K562 (cell line): ENCODE measurements around the gene POLD4. TPM values are rescaled to one million over a fixed set of nuclear protein-coding genes. Genes with fewer than 3 reads are reported as not detected.
A peak's percentile ranks its signal among the peaks of the same experiment; 100 is the strongest.

Experiments used
- HDAC1 ChIP-seq, 2 experiments: fragments of 450-650 bp; IDR thresholded peaks; 2 replicates each; pipeline ENCODE4 v1.6.1; 2016 to 2017; ENCODE audit warnings: inconsistent platforms in 1 of 2, mild to moderate bottlenecking in 1 of 2, moderate library complexity in 1 of 2
- MAZ ChIP-seq, 2 experiments: fragments of 450-650 bp in 1 of 2; sonication (generic) in 1 of 2; formaldehyde crosslinking; IDR thresholded peaks in 1 of 2; conservative IDR thresholded peaks in 1 of 2; 2 replicates each; pipeline versions ENCODE4 v1.4.0 to v1.5.0; 2020; ENCODE audit warnings: mild to moderate bottlenecking in 1 of 2, missing genetic modification reagents in 1 of 2
- SMARCA4 ChIP-seq: fragments of 450-650 bp; IDR thresholded peaks from 2 replicates; pipeline ENCODE4 v1.6.1; 2016
- TAF15 ChIP-seq: fragments of 200-400 bp; formaldehyde crosslinking; IDR thresholded peaks from 2 replicates; pipeline ENCODE4 v1.6.1; 2017; ENCODE audit warnings: mild to moderate bottlenecking, low read depth, low read length, moderate library complexity
- XRCC5 ChIP-seq: fragments of 200-400 bp; formaldehyde crosslinking; IDR thresholded peaks from 2 replicates; pipeline ENCODE4 v1.6.1; 2017; ENCODE audit warnings: low read depth, mild to moderate bottlenecking, low read length
- polyA plus RNA-seq, 8 experiments: library from polyadenylated mRNA; depleted of rRNA in 4 of 8; stranded (reverse) in 5 of 8; unstranded in 3 of 8; fragments of >200 nt; fragmentation: Nextera tagmentation in 2 of 8; fragmentation: Illumina TruSeq in 1 of 8; extraction: Ambion mirVana in 2 of 8; extraction: Trizol in 1 of 8; gene quantifications; 2 replicates each; pipeline versions ENCODE4 v1.2.1 to v1.2.3, GENCODE V29; 2011 to 2014; ENCODE audit warnings: inconsistent platforms in 1 of 8, missing spikeins in 1 of 8
- total RNA-seq, 7 experiments: library from RNA; depleted of rRNA in 6 of 7; stranded (reverse); fragments of >200 nt in 6 of 7; fragmentation: Illumina TruSeq in 2 of 7; extraction: Trizol in 2 of 7; gene quantifications; 2 replicates each; pipeline versions ENCODE4 v1.2.1 to v1.2.3, GENCODE V29; 2011 to 2021; ENCODE audit warnings: low replicate concordance in 1 of 7
- TF ChIP-seq, protein P1 (sequence below): fragments of 450-650 bp; IDR thresholded peaks from 2 replicates; pipeline ENCODE4 v1.6.1; 2016; ENCODE audit warnings: borderline replicate concordance
- TF ChIP-seq, protein P2 (sequence below): fragments of 450-650 bp; IDR thresholded peaks from 2 replicates; pipeline ENCODE4 v1.6.1; 2017; ENCODE audit warnings: antibody characterized with exemption, mild to moderate bottlenecking
- TF ChIP-seq, protein P3 (sequence below), 3 experiments: fragments of 200-800 bp in 1 of 3; sonication (Bioruptor generic) in 1 of 3; sonication (generic) in 1 of 3; formaldehyde crosslinking in 1 of 3; IDR thresholded peaks; 2 replicates each; pipeline versions ENCODE4 v1.6.1 to v1.8.0; 2016 to 2022; ENCODE audit warnings: mild to moderate bottlenecking in 2 of 3, missing compliant biosample characterization in 2 of 3, missing genetic modification characterization in 2 of 3, missing genetic modification reagents in 1 of 3

POLD4 gene
- total and polyA plus RNA-seq, 9 of the 15 experiments (the other 6 are each of a cell fraction or from before 2014, with no cell fraction given), result 5.8 to 64.5 (median 18.3) TPM

DNA sequence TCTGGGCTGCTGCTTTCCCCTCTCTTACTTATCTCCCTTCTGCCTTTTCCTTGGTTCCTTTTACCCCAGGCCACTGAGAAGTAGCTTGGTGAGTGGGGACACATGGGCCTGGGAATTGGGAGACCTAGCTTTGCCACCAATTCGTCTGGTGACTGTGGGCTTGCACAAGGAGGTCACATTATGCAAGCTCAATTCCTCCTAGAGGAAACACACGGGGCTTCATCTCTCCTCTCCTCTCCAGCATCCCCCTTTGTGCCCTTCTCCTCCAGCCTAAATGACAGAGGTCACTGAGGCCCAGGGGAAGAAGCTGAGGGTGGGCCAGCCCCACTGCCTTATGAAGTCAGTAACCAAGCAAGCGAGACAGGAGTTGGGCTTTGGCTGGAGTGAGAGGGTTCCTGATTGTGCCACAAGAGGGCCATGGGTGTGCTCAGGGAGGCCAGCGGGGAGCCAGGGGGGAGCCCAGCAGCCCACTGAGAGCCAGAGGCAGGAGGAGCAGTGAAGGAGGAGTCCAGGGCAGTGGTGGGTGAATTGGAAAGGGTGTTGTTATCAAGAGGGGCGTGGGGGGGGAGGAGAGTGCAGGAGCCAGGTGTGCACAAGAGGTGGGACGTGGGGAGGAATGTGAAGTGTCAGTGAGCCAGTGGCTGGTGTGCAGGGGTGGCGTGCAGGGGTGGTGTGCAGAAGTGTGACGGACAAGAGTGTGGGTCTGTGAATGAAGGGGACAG is 18.0 kb upstream of the POLD4 start (continued):
- TF ChIP-seq, protein P1, sequence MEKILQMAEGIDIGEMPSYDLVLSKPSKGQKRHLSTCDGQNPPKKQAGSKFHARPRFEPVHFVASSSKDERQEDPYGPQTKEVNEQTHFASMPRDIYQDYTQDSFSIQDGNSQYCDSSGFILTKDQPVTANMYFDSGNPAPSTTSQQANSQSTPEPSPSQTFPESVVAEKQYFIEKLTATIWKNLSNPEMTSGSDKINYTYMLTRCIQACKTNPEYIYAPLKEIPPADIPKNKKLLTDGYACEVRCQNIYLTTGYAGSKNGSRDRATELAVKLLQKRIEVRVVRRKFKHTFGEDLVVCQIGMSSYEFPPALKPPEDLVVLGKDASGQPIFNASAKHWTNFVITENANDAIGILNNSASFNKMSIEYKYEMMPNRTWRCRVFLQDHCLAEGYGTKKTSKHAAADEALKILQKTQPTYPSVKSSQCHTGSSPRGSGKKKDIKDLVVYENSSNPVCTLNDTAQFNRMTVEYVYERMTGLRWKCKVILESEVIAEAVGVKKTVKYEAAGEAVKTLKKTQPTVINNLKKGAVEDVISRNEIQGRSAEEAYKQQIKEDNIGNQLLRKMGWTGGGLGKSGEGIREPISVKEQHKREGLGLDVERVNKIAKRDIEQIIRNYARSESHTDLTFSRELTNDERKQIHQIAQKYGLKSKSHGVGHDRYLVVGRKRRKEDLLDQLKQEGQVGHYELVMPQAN, result peak; percentile 52; the same call in 1 of the 2 replicates
- TF ChIP-seq SMARCA4 (peak; percentile 51; the same call in 1 of the 2 replicates), HDAC1 (IDR thresholded peaks at IDR 0.05) (peak in 1 of 2 experiments; percentile 36; a peak in 2 of 4 replicates), XRCC5 (0 out of 2 replicates have a peak, but pooled peaks have one; percentile 26), TAF15 (0 out of 2 replicates have a peak, but pooled peaks have one; percentile 39), MAZ (CRISPR knock-in tag; conservative IDR thresholded peaks at IDR 0.05 in 1 of 2, IDR thresholded peaks at IDR 0.05 in 1 of 2) (peak; percentile 29 to 46; a peak in 1 of 4 replicates)
- TF ChIP-seq, protein P2, sequence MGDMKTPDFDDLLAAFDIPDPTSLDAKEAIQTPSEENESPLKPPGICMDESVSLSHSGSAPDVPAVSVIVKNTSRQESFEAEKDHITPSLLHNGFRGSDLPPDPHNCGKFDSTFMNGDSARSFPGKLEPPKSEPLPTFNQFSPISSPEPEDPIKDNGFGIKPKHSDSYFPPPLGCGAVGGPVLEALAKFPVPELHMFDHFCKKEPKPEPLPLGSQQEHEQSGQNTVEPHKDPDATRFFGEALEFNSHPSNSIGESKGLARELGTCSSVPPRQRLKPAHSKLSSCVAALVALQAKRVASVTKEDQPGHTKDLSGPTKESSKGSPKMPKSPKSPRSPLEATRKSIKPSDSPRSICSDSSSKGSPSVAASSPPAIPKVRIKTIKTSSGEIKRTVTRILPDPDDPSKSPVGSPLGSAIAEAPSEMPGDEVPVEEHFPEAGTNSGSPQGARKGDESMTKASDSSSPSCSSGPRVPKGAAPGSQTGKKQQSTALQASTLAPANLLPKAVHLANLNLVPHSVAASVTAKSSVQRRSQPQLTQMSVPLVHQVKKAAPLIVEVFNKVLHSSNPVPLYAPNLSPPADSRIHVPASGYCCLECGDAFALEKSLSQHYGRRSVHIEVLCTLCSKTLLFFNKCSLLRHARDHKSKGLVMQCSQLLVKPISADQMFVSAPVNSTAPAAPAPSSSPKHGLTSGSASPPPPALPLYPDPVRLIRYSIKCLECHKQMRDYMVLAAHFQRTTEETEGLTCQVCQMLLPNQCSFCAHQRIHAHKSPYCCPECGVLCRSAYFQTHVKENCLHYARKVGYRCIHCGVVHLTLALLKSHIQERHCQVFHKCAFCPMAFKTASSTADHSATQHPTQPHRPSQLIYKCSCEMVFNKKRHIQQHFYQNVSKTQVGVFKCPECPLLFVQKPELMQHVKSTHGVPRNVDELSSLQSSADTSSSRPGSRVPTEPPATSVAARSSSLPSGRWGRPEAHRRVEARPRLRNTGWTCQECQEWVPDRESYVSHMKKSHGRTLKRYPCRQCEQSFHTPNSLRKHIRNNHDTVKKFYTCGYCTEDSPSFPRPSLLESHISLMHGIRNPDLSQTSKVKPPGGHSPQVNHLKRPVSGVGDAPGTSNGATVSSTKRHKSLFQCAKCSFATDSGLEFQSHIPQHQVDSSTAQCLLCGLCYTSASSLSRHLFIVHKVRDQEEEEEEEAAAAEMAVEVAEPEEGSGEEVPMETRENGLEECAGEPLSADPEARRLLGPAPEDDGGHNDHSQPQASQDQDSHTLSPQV, result 0 out of 2 replicates have a peak, but pooled peaks have one; percentile 34
- TF ChIP-seq, protein P3, sequence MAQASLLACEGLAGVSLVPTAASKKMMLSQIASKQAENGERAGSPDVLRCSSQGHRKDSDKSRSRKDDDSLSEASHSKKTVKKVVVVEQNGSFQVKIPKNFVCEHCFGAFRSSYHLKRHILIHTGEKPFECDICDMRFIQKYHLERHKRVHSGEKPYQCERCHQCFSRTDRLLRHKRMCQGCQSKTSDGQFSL (CRISPR knock-in tag; IDR thresholded peaks at IDR 0.05), result peak; percentile 76
- TF ChIP-seq, protein P3 (tag; IDR thresholded peaks at IDR 0.05), result peak in 1 of 2 experiments; percentile 66; a peak in 2 of 4 replicates
